GM12878 (cell line): Measurements from ENCODE around the gene GMDS. TPM values are rescaled to one million over a fixed set of nuclear protein-coding genes. Genes with fewer than 3 reads are reported as not detected.
A peak's percentile ranks its signal among the peaks of the same experiment; 100 is the strongest.

ENCODE experiments used
- ATAC-seq: fragments of 200-7000 bp; cut with Tn5 transposase; 3 replicates; pipeline ENCODE4 v1.9.1; 2020; ENCODE audit warnings: mild to moderate bottlenecking, moderate library complexity
- BruUV-seq: library from RNA; stranded (reverse); fragments of 400-500 nt; replicated peaks from 2 replicates; lab custom pipeline; 2021; lab: Mats Ljungman, UMichigan
- CTCF ChIA-PET: fragments of 300-600 bp; sonication (Branson Sonifier 250); formaldehyde crosslinking; extraction: SDS; loops from one replicate; lab custom pipeline; 2021; ENCODE audit warnings: inconsistent platforms; lab: Yijun Ruan, JAX
- POLR2A ChIA-PET: fragments of 350-600 bp; formaldehyde crosslinking; extraction: SDS; loops from one replicate; lab custom pipeline; 2021; ENCODE audit warnings: inconsistent platforms; lab: Charles Lee
- RAD21 ChIA-PET: fragments of 300-600 bp; sonication (Branson Sonifier 250); formaldehyde crosslinking; loops from one replicate; lab custom pipeline; 2023; ENCODE audit warnings: antibody characterized with exemption; ENCODE audit not compliant: unreplicated experiment; lab: Charles Lee
- SMC1A ChIA-PET: fragments of 300-600 bp; sonication (Branson Sonifier 250); formaldehyde crosslinking; loops from one replicate; lab custom pipeline; 2023; ENCODE audit not compliant: unreplicated experiment, uncharacterized antibody; lab: Charles Lee
- DNase-seq: peaks from one replicate; pipeline ENCODE4 v3.0.0-alpha.2; 2011; ENCODE audit warnings: low read depth, low spot score
- FAIRE-seq: peaks from 3 replicates; lab custom pipeline; 2011; peaks lifted over from hg19 to GRCh38; lab: Jason Lieb, UNC
- H2AFZ ChIP-seq: 2 replicates; pipeline ENCODE4 v1.6.0; 2011; ENCODE audit warnings: low read depth, low read length, control low read depth; ENCODE audit not compliant: control insufficient read depth
- H3K27ac ChIP-seq: 2 replicates; pipeline ENCODE4 v1.5.1; 2011; ENCODE audit warnings: control low read depth; ENCODE audit not compliant: control insufficient read depth, insufficient read depth
- H3K27me3 ChIP-seq, 2 experiments: replicated peaks in 1 of 2; 2 replicates each; pipeline versions ENCODE4 v1.6.0 to v1.6.1; 2011; ENCODE audit warnings: low read length in 1 of 2; ENCODE audit not compliant: control insufficient read depth in 2 of 2, insufficient read depth in 2 of 2
- H3K36me3 ChIP-seq, 2 experiments: 2 replicates each; pipeline ENCODE4 v1.5.1; 2011; ENCODE audit warnings: low read length in 1 of 2; ENCODE audit not compliant: control insufficient read depth in 2 of 2, insufficient read depth in 2 of 2
- H3K4me1 ChIP-seq: 2 replicates; pipeline ENCODE4 v1.6.1; 2011; ENCODE audit warnings: mild to moderate bottlenecking, low read length, moderate library complexity, mixed read lengths; ENCODE audit not compliant: control insufficient read depth, insufficient read depth
- H3K4me2 ChIP-seq: 2 replicates; pipeline ENCODE4 v1.6.0; 2011; ENCODE audit warnings: control low read depth; ENCODE audit not compliant: control insufficient read depth, insufficient read depth
- H3K4me3 ChIP-seq: fragments of 200-600 bp; sonication (generic); 2 replicates; pipeline ENCODE4 v1.5.1; 2016
- H3K79me2 ChIP-seq: 2 replicates; pipeline ENCODE4 v1.6.0; 2011; ENCODE audit warnings: low read length; ENCODE audit not compliant: control insufficient read depth, insufficient read depth
- H3K9ac ChIP-seq: 2 replicates; pipeline ENCODE4 v1.8.0; 2011; ENCODE audit warnings: low read length, control low read depth, mixed read lengths; ENCODE audit not compliant: control insufficient read depth, insufficient read depth
- H3K9me3 ChIP-seq: replicated peaks from 3 replicates; pipeline ENCODE4 v1.5.1; 2011; ENCODE audit warnings: mild to moderate bottlenecking, low read length; ENCODE audit not compliant: control insufficient read depth, insufficient read depth
- H4K20me1 ChIP-seq: 2 replicates; pipeline ENCODE4 v1.6.0; 2011; ENCODE audit not compliant: control insufficient read depth, insufficient read depth
- EGR1 ChIP-seq, 2 experiments: IDR thresholded peaks; 1 replicate in 1 of 2; 2 replicates in 1 of 2; pipeline ENCODE4 v1.6.1; 2011 to 2012; ENCODE audit warnings: low read depth in 2 of 2, low read length in 2 of 2, borderline replicate concordance in 1 of 2, mild to moderate bottlenecking in 1 of 2, moderate library complexity in 1 of 2
- HDGF ChIP-seq: fragments of 450-650 bp; IDR thresholded peaks from 2 replicates; pipeline ENCODE4 v1.6.1; 2016; ENCODE audit warnings: antibody characterized with exemption
- MEF2B ChIP-seq: fragments of 450-650 bp; IDR thresholded peaks from 2 replicates; pipeline ENCODE4 v1.6.1; 2018; ENCODE audit warnings: mild to moderate bottlenecking, moderate library complexity; ENCODE audit not compliant: partially characterized antibody, poor library complexity, severe bottlenecking
- REST ChIP-seq: IDR thresholded peaks from 2 replicates; pipeline ENCODE4 v1.6.1; 2012; ENCODE audit warnings: mild to moderate bottlenecking, low read depth, low read length
- WGBS: methylation state at CpG from one replicate; pipeline ENCODE4 v1.1.6; 2016; ENCODE audit warnings: low lambda C conversion rate; ENCODE audit not compliant: insufficient replicate concordance, insufficient coverage; ENCODE audit errors: missing lambda C conversion rate; 5-methylcytosine and 5-hydroxymethylcytosine counted together
- in situ Hi-C: fragments of 300-500 bp; cut with MboI; formaldehyde crosslinking; loops from 9 replicates; pipeline ENCODE4 v1.14.3; 2018; ENCODE audit warnings: mixed read lengths
- intact Hi-C: fragments of 100-400 bp; cut with micrococcal nuclease; formaldehyde crosslinking; loops from one replicate; pipeline ENCODE4 v1.14.2; 2022; ENCODE audit not compliant: unreplicated experiment
- polyA plus RNA-seq, 11 experiments: library from polyadenylated mRNA; depleted of rRNA in 4 of 11; unstranded in 6 of 11; stranded (reverse) in 5 of 11; fragments of >200 nt; fragmentation: Nextera tagmentation in 4 of 11; fragmentation: Illumina TruSeq in 1 of 11; extraction: Ambion mirVana in 4 of 11; extraction: Trizol in 1 of 11; gene quantifications; 1 replicate in 1 of 11; 2 replicates in 10 of 11; pipeline versions ENCODE4 v1.2.1 to v1.2.3, GENCODE V29; 2011 to 2016; ENCODE audit warnings: inconsistent platforms in 2 of 11, missing spikeins in 2 of 11, low read depth in 1 of 11
- total RNA-seq, 4 experiments: library from RNA; depleted of rRNA in 3 of 4; stranded (reverse); fragments of >200 nt in 3 of 4; fragmentation: Illumina TruSeq in 1 of 4; extraction: Trizol in 1 of 4; gene quantifications; 2 replicates each; pipeline versions ENCODE4 v1.2.1 to v1.2.3, GENCODE V29; 2013 to 2021
- TF ChIP-seq, protein P1 (sequence below): IDR thresholded peaks from 2 replicates; pipeline ENCODE4 v1.6.1; 2011; ENCODE audit warnings: borderline replicate concordance, low read depth, mild to moderate bottlenecking, moderate library complexity, low read length; ENCODE audit not compliant: insufficient read depth, poor library complexity, severe bottlenecking

Gene GMDS
- total and polyA plus RNA-seq, 10 of the 15 experiments (the other 5 are each of a cell fraction or from before 2014, with no cell fraction given): 0.61 to 53.8 (median 29.3) TPM

- Histone ChIP-seq H3K79me2 (no peaks in the 10 kb centered on the region), H4K20me1 (no peaks in the 10 kb centered on the region), H3K9me3 (no peaks in the 10 kb centered on the region; the same call in 2 of the 3 replicates), H3K4me2 (peak overlapping the region; percentile 72), H3K4me1 (peaks cover 31% of the 10 kb centered on the region), H3K4me3 (no peak overlapping the region), H3K27ac (peak overlapping the region; percentile 63), H2AFZ (no peak overlapping the region; the same call in 1 of the 2 replicates), H3K36me3 (no peaks in the 10 kb centered on the region), H3K9ac (no peak overlapping the region), H3K27me3 (no peaks in the 10 kb centered on the region)
- DNase-seq (no peak), FAIRE-seq (no peak), ATAC-seq (no peak)
- ChIA-PET SMC1A (interaction anchor here (0.9 to 1.2 kb wide), 4 partner anchors 9 to 58 kb away, joined by 3 to 6 read pairs (median 4); no protein-coding TSS in a partner anchor), CTCF (interaction anchor here (0.9 to 1.2 kb wide), 2 partner anchors 8 to 32 kb away, joined by 3 read pairs; no protein-coding TSS in a partner anchor), POLR2A (no interaction called here), RAD21 (interaction anchor here (0.7 to 0.9 kb wide), 2 partner anchors 132 to 394 kb away, joined by 3 to 4 read pairs; no protein-coding TSS in a partner anchor)
- WGBS: 85% methylated on average over 6 of the region's 6 CpGs
- in situ Hi-C loops (no loop called here), intact Hi-C loops (loop anchor here (1.0 kb wide), 1 partner anchor 32 kb away; no protein-coding TSS in a partner anchor)
- no peak for TF ChIP-seq EGR1 (IDR thresholded peaks at IDR 0.05; ENCODE audit: borderline replicate concordance in 1 of 2, low read depth in 2 of 2, low read length in 2 of 2)
- peak; percentile 65 for TF ChIP-seq REST
- TF ChIP-seq, protein P1, sequence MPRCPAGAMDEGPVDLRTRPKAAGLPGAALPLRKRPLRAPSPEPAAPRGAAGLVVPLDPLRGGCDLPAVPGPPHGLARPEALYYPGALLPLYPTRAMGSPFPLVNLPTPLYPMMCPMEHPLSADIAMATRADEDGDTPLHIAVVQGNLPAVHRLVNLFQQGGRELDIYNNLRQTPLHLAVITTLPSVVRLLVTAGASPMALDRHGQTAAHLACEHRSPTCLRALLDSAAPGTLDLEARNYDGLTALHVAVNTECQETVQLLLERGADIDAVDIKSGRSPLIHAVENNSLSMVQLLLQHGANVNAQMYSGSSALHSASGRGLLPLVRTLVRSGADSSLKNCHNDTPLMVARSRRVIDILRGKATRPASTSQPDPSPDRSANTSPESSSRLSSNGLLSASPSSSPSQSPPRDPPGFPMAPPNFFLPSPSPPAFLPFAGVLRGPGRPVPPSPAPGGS: no peak
- no peak for TF ChIP-seq HDGF
- peak; percentile 18 for TF ChIP-seq MEF2B
- no TSS peak for BruUV-seq
Observed at GRCh38 chr6:1738558-1739081, 506.8 kb downstream of the GMDS start.
